ENCODE results near the gene COA5. TPM values are rescaled to one million over a fixed set of nuclear protein-coding genes. Genes with fewer than 3 reads are reported as not detected.
A peak's percentile ranks its signal among the peaks of the same experiment; 100 is the strongest.

Gene COA5
- total RNA-seq, 1 experiment from 2014 or later = 18.6 TPM

- no peak for TF ChIP-seq ZBTB33 (IDR thresholded peaks at IDR 0.05; ENCODE audit: extremely low read depth, insufficient replicate concordance, low read length)
- TF ChIP-seq CBX3 (IDR thresholded peaks at IDR 0.05; ENCODE audit: low read depth) = no peak
- no peak for TF ChIP-seq ELF1 (IDR thresholded peaks at IDR 0.05; ENCODE audit: borderline replicate concordance, low read depth)
- TF ChIP-seq ATF3 (IDR thresholded peaks at IDR 0.05) = no peak
Observed at GRCh38 chr2:98604547-98604946, 3.8 kb downstream of the COA5 start (continued).

GRCh38 chr2:98601532-98602132, 6.7 kb downstream of the COA5 start:
- Histone ChIP-seq H3K36me3 (ENCODE audit: control insufficient read depth in 1 of 2, insufficient read depth in 2 of 2, low read length in 2 of 2) (peaks cover 16 to 31% of the 10 kb centered on the region in 2 experiments; a peak in 3 of 4 replicates), H3K79me2 (ENCODE audit: insufficient read depth, low read length) (peaks cover 31% of the 10 kb centered on the region), H3K27ac (ENCODE audit: low read depth, low read length) (no peak overlapping the region), H3K9me3 (ENCODE audit: control insufficient read depth in 1 of 2, insufficient read depth in 1 of 2, low read depth in 1 of 2, low read length in 2 of 2) (no peaks in the 10 kb centered on the region), H3K4me2 (ENCODE audit: low read length) (no peak overlapping the region), H4K20me1 (ENCODE audit: insufficient read depth) (no peaks in the 10 kb centered on the region; the same call in 1 of the 2 replicates), H2AFZ (ENCODE audit: low read depth, low read length, poor library complexity, severe bottlenecking) (no peak overlapping the region), H3K9ac (ENCODE audit: low read length) (no peak overlapping the region), H3K27me3 (ENCODE audit: insufficient read depth, low read length) (no peaks in the 10 kb centered on the region), H3K4me1 (ENCODE audit: control insufficient read depth in 1 of 2, insufficient read depth in 2 of 2, low read length in 2 of 2) (peaks cover 0 to 2% of the 10 kb centered on the region in 2 experiments; a peak in 1 of 4 replicates), H3K9me2 (ENCODE audit: insufficient read depth) (no peaks in the 10 kb centered on the region), H3K4me3 (replicated peaks in 1 of 2; ENCODE audit: low read depth in 1 of 2, low read length in 2 of 2) (no peak overlapping the region)
- ATAC-seq = peak; percentile 100
- DNase-seq (ENCODE audit: low read depth, low spot score) = peak; percentile 23
- ChIA-PET POLR2A (no interaction called here), CTCF (no interaction called here), RAD21 (ENCODE audit: low non-redundant PET in 1 of 2, low total read pairs in 2 of 2, uncharacterized antibody in 2 of 2, unreplicated experiment in 2 of 2) (no interaction called here)
- intact Hi-C loops (cut with micrococcal nuclease) = loop anchor here (1.0 kb wide), 1 partner anchor 188 kb away; no protein-coding TSS in a partner anchor
- TF ChIP-seq RAD21 (IDR thresholded peaks at IDR 0.05; ENCODE audit: low read depth) (peak; percentile 65), CTCF (IDR thresholded peaks at IDR 0.05 in 2 of 3, conservative IDR thresholded peaks at IDR 0.05 in 1 of 3; ENCODE audit: borderline replicate concordance in 1 of 3, insufficient read depth in 1 of 3, low read depth in 2 of 3, low read length in 2 of 3) (peak; percentile 42 to 74 (median 68); a peak in 5 of 6 replicates), SIN3A (IDR thresholded peaks at IDR 0.05; ENCODE audit: low read depth) (no peak), REST (IDR thresholded peaks at IDR 0.05; ENCODE audit: low read depth) (no peak), ZNF274 (IDR thresholded peaks at IDR 0.05; ENCODE audit: low read depth, low read length) (no peak)
- BruUV-seq (replicated peaks) = no TSS peak

All from HCT116 (cell line).